Posterior vena cava (tissue), 2 donors: ENCODE results near the gene POLD2. TPM values are rescaled to one million over a fixed set of nuclear protein-coding genes. Genes with fewer than 3 reads are reported as not detected.

Experiments
- microRNA-seq, 2 donors: library from miRNA; unstranded; fragments of <30 nt; microRNA quantifications; one replicate each; pipeline ENCODE4 v1.2.0, GENCODE V29; 2020 to 2021; ENCODE audit warnings: borderline microRNAs expressed in 2 of 2
- total RNA-seq, 2 donors: library from RNA; stranded (reverse); fragmentation: NEBNext Ultra II Directional; extraction: Animal tissue kit (Norgen Biotek cat#: 25700); gene quantifications; one replicate each; pipeline ENCODE4 v1.2.1, GENCODE V29; 2021
- donor health status: DM: yes; HTN: yes; CAD: no.
- donor health status: DM: yes; HTN: yes; CAD: no.

Gene POLD2
- total RNA-seq, 2 donors from 2014 or later: 39.9 to 60.0 TPM

Small RNA genes lying within 50 kb of the gene (microRNA-seq; reads per million reads assigned to microRNA genes)
- 0.97 to 1.3 reads per million in 2 donors for gene MIR6838

Other genes with a start within 250 kb of the POLD2 start
- 10 to 100 TPM; 27.9 to 37.5 TPM for gene URGCP, start 217.0 kb downstream of the POLD2 start, total RNA-seq
- gene UBE2D4, start 197.1 kb downstream of the POLD2 start, total RNA-seq: 10 to 100 TPM; 23.7 to 33.0 TPM
- not detected for gene SPDYE1, start 125.7 kb downstream of the POLD2 start, total RNA-seq
- 10 to 100 TPM; 82.8 to 91.0 TPM for gene DBNL, start 78.8 kb downstream of the POLD2 start, total RNA-seq
- 1 to 10 TPM; 1.6 to 2.1 TPM for gene PGAM2, start 58.0 kb downstream of the POLD2 start, total RNA-seq
- gene POLM, start 41.0 kb downstream of the POLD2 start, total RNA-seq: 10 to 100 TPM in 1 of 2 donors, 1 to 10 TPM in 1; 9.4 to 16.9 TPM
- gene AEBP1, start 19.2 kb downstream of the POLD2 start, total RNA-seq: 100 to 1,000 TPM; 783 to 919 TPM
- gene MYL7, start 17.8 kb upstream of the POLD2 start, total RNA-seq: 1 to 10 TPM in 1 of 2 donors, not detected in 1; 1.4 TPM
- gene GCK, start 65.9 kb upstream of the POLD2 start, total RNA-seq: under 1 TPM; 0.51 to 0.81 TPM
- 10 to 100 TPM; 56.7 to 71.8 TPM for gene YKT6, start 77.4 kb upstream of the POLD2 start, total RNA-seq
- gene CAMK2B, start 202.0 kb upstream of the POLD2 start, total RNA-seq: 1 to 10 TPM; 1.2 to 3.5 TPM